NCI-H748 (cell line): Measurements from ENCODE around the gene PLCB2.

Experiments used
- DNase-seq: peaks from one replicate; lab custom pipeline; 2025; ENCODE audit not compliant: unreplicated experiment; lab: John Stamatoyannopoulos, UW

PLCB2 gene

DNA sequence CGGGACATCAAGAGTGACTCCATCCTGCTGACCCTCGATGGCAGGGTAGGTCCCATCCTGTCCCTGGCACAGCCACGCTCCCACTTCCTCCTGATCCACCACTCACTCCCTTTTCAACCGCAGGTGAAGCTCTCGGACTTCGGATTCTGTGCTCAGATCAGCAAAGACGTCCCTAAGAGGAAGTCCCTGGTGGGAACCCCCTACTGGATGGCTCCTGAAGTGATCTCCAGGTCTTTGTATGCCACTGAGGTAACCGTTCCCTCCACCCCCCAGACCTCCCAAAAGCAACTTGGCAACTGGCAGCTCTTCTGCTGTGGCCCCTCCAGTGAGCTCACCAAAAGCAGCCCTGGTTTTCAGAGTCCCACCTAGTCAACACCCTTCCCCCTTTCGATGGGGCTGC, 34.3 kb downstream of the PLCB2 start:
- no peak for DNase-seq

DNA sequence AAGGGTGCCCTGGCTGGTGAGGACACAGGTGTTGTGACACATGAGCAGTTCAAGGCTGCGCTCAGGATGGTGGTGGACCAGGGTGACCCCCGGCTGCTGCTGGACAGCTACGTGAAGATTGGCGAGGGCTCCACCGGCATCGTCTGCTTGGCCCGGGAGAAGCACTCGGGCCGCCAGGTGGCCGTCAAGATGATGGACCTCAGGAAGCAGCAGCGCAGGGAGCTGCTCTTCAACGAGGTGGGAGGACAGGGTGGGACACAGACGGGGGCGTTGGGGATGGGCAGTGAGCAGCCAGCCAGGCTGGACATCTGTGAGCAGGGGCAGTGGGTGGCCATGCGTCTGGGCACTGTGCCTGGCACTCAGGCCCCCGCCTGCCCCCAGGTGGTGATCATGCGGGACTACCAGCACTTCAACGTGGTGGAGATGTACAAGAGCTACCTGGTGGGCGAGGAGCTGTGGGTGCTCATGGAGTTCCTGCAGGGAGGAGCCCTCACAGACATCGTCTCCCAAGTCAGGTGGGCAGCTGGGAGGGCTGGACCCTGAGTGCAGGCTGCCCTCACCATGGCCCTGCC, 35.2 kb downstream of the PLCB2 start:
- no peak for DNase-seq

DNA sequence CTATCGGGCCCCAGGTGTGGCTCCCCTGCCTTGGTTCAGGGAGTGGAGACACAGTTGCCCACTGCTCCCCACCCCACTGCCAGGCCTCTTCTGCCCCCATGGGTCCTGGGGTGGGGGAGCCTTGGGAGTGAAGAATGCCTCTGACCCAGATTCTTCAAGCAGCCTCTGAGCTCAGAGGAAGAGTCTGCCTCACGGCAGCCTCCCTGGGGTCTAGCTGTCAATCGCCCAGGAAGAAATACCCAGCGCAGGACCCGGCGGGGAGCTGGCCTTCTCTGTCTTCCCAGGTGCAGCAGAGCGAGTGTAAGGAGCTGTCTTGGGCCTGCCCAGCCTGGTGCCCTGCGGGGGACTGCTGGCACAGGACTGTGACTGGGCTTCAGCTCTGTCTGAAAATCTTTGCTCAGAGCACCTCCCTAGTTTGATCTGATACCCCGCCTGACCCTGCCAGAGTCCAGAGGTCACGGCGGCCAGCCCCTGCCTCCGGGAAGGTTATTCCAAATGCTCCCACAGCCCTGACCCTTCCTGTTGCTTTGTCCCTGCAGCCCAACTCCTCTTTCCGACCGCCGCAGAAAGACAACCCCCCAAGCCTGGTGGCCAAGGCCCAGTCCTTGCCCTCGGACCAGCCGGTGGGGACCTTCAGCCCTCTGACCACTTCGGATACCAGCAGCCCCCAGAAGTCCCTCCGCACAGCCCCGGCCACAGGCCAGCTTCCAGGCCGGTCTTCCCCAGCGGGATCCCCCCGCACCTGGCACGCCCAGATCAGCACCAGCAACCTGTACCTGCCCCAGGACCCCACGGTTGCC, 35.9 kb downstream of the PLCB2 start:
- DNase-seq, result no peak

DNA sequence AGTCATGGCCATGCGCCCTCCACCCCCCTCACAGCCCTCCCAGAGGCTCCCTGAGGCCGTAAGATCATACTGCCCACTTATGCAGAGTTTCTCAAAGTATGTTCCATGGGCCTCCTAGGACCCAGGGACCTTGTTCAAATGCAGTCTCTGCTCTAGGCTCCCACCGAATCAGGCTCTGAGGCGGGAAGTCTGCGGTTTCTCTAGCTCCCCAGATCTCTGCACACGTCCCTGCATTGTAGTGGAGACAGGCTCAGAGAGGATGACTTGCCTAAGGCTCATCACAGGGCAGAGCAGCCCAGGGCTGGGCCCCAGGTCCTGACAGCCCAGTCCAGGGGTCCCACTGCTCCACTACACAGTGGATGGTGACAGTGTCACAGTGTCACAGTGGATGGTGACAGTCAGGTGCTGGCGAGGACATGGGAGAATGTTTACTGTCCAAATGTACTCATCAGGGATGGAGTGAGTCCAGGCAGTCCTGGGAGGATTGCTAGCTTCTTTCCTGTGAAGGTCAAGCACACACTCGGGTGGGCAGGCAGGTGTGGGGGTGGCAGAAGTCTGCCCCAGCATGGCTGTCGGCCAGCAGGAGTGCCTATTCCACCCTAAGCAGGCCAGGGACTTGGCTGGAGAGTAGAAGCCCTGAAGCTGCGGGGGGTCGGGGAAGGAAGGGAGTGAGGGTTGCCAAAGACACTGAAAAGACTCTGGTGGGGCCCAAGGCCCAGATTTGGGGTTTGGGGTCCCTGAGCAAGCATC, 37.3 kb downstream of the PLCB2 start:
- no peak for DNase-seq

- DNase-seq, result no peak
These were observed 38.1 kb downstream of the PLCB2 start for GRCh38 chr15:40269604-40270003.

DNA sequence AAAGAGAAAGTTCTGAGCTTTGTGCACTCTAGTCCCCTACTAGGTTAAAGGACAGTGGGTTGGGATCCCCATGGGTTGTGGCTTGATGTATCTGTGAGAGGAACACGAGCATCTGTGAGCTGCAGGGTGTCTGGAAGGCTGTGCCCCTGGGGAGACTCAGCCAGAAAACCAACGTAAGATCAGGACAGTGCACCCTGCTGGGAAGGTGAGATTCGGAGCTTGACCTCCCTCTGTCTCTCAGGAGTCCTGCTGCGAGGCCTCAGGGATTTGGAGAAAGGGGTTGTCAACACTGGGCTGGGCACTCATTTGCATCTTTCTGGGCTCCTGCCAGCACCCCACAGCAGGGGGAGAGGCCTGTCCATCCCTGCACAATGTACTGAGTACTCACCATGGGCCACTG, 40.1 kb downstream of the PLCB2 start:
- no peak for DNase-seq

DNA sequence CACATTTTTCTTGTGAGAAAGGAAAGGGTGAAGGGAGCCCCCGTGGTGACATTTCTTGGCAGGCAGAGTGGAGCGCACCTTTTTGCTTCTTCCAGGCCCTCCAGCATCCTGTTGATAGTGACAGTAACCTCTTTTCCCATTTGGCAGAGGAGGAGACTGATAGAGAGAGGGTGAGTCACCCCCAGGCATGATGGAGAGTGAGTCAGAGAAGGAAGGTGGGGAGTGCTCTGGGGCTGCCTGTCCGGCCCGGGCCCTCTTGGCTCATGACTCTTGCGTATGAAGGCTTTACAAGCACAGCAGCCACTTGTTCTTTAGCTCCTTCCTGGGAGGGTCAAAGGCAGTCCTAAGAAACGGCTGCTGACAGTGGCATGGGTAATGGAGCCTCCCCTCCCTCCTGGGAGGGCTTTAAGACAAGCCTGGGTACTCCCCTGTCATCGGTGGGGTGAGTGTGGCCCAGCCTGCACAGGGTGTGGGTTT, 40.9 kb downstream of the PLCB2 start:
- no peak for DNase-seq

GRCh38 chr15:40265875-40266274, 41.9 kb downstream of the PLCB2 start:
- no peak for DNase-seq

DNA sequence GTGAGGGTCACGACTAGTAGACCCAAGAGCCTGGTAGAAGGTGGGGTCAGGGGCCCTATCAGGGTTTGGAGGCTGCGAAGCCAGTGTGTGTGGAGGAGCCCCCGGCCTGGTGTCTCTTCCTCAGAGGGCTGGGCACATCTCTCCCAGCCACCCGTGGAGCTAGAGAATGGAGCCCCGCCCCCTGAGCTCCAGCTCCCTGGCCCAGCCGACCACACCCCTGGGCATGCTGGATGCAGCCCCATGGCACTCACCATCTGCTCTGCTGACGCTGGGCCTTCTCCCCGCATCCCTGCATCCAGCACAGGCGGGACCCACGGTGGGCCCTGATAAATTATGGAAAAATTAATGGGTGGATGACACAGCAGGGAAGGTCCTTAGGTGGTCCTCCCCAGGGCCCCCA, 42.4 kb downstream of the PLCB2 start:
- DNase-seq, result no peak

- DNase-seq, result no peak
These were observed 43.2 kb downstream of the PLCB2 start for GRCh38 chr15:40264321-40265153.

- no peak for DNase-seq
These were observed 44.5 kb downstream of the PLCB2 start for GRCh38 chr15:40263024-40263754.

DNA sequence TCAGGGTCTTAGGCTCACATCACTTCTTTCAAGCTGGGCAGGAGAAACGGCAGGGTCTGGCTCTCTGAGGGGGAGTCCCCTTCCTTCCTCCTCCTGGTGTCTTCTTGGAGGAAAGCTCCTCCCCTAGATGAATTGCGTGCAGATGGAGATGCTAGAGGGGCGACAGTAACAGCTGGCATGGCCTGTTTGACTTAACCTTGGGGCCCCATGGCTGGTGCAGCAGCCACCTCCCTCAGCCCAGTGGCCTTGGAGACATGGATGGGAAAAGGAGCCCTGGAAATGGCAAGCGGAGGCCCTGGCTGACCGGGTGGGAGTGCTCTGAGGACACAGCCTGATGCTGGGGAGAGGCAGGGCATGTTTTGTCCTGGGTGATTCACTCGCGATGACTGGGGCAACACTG, 48.7 kb downstream of the PLCB2 start:
- no peak for DNase-seq

DNA sequence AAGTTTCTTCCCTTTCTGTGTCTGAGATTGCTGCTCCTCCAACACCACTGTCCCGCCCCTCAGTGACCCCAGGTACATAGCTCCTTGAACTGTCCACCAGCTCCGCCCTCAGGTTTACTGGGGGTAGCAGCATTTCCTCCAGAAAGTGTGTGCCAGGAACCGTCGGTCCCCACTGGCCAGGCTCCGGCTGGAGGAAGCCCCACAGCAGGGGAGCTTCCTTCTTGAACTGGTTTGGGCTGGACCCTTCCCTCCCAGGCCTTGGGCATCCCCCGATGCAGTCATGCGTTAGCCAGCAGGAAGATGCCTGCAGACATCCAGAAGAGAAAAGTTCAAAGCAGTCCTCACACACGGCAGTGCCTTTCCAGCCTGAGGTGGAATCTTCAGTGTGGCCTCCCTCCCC, 49.2 kb downstream of the PLCB2 start:
- no peak for DNase-seq

GRCh38 chr15:40257656-40258450, 49.9 kb downstream of the PLCB2 start:
- DNase-seq, result no peak

- no peak for DNase-seq
These were observed 51.0 kb downstream of the PLCB2 start for GRCh38 chr15:40256638-40257235.

DNA sequence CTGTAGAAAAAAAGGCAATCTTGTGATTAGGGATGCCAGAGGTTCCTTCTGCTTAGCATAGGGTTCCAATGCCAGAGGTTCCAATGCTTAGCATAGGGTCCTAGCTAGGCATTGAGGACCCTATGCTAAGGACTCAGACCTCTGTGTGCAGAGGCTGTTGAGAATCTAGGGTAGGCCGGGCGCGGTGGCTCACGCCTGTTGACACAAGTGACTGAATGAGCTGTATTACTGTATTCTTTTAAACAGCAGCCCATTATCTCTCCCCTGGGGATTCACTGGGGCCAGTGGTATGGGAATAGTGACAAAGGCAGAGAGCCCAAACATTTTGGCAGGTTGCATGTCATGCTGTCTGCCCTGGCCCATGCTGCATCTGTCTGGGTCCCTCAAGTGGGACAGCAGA, 52.7 kb downstream of the PLCB2 start:
- peak; percentile 41 for DNase-seq

DNA sequence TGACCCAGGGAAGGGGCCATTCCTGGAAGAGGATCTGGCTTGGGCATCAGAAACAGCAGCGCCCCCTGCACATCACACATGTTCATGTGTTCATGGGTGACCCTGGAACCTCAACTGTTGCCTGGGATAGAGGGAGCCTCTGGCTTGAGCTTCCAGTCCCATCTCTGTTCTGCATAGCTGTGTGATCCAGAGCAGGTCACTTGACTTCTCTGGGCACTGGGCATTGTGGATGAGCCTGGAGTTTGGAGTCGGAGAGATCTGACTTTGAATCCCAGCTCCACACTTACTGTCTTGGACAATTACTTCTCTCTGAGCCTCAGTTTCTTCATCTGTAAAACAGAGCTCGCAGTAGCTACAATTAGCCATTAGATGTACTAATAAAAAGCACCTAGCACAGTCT, 53.3 kb downstream of the PLCB2 start:
- DNase-seq, result no peak

- no peak for DNase-seq
These were observed 54.5 kb downstream of the PLCB2 start for GRCh38 chr15:40253167-40253790.
